Stimulated activated naive CD4-positive, alpha-beta T cell treated with Interleukin-2 at 50 U/mL for 16 hours (primary cell): ENCODE results near the gene CACNA1I.

ENCODE experiments used
- DNase-seq: peaks from one replicate; lab custom pipeline; 2025; lab: John Stamatoyannopoulos, UW

Gene CACNA1I

GRCh38 chr22:39625569-39626537 is 55.3 kb downstream of the CACNA1I start:
- DNase-seq, result no peak

GRCh38 chr22:39627208-39627607 is 56.7 kb downstream of the CACNA1I start:
- no peak for DNase-seq

GRCh38 chr22:39627865-39628562 is 57.5 kb downstream of the CACNA1I start:
- DNase-seq, result no peak

GRCh38 chr22:39628563-39629080 is 58.1 kb downstream of the CACNA1I start:
- no peak for DNase-seq

GRCh38 chr22:39629851-39630250 is 59.3 kb downstream of the CACNA1I start:
- DNase-seq, result no peak

DNA sequence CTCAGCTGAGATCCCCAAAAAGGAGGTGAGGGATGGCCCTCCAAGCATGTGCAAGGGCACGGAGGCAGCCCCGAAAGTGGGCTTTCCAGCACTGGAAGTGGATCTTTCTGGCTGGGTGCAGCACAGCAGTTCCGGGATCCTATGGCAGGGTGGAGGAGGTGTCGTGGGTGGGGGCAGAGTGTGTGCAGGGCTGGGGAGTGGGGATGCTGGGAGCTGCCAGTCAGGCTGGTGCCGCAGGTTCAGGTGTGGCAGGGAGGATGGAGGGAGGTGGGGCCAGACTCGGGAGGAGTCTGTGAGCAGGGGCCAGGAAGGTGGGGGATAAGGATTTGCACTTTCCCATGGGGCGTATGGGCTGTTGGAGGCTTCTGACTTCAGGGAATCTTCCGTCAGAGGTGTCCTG is 60.2 kb downstream of the CACNA1I start:
- no peak for DNase-seq

DNA sequence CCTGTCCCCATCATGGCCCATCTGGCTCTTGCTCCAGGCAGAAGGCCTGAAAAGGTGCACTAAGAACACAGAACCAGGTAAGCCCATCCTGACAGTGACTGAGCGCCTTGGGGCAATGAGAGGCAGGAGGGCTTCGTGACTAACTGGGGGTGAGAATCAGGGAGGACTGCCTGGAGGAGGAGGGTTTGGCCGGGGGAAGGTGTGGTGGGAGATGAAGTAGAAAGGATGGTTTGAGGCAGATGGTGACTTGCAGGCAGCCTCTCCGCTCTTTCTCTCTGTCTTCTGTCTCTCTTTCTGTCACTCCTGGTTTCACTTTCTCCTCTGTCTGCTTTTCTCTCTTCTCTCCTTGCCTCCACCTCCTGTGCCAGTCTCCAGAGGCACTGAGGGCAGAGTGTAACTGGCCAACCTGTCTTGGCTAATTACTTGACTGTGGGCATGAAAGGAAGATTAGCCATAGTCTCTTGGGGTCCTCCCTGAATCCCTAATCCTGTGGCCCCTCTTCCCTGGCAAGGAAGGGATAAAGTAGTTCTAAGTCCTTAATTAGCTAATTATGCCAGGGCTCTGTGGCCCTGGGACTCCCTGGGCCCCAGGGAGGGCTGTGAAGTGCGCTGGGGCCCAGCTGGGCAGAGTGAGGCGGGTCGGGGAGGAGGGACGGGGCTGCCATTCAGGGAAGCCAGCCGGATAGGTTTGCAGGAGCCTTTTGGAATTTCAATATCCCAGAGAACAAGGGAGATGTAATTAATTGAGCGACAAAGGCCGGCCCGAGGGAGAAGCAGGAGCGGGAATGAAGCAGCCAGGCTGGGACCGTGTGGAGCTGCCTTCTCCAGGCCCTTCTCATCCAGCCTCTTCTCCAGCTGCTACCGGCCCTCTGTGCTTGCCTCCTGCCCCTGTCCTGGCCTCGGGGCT is 61.1 kb downstream of the CACNA1I start:
- DNase-seq, result no peak

DNA sequence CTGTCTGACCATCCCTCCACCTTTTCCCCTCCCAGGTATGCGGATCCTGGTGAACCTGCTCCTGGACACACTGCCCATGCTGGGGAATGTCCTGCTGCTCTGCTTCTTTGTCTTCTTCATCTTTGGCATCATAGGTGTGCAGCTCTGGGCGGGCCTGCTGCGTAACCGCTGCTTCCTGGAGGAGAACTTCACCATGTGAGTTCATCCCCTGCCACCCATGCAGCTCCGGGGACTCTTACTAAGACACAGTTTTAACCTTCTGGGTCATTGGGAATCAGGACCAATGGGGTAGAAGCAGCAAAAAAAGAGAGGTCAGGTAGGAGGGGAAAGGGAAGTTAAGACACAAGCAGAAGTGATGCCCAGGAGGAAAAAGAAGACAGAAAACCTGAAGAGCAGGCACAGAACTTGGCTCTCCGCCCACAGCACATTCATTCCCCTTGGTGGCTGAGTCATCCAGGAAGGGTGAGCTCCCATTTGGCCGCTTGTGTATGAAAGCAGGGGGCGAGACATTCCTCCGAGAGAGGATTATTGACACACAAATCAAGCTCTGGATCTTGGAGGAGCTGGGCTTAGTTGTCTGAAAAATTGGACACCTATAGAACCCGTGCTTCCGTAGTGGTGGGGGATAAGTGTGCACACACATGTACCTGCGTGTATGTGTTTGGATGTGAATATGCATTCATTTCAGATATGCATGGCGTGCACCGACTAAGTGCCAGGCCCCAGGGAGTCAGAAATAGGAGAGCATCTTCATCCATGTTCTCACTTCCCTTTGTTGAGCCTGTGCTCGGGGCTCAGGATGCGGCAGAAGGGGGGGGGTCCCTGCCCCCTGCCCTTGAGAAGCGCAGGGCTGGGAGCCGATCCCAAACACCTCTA is 64.2 kb downstream of the CACNA1I start:
- DNase-seq, result no peak

- DNase-seq, result no peak
Observed at GRCh38 chr22:39635719-39636118, 65.2 kb downstream of the CACNA1I start.

- no peak for DNase-seq
Observed at GRCh38 chr22:39638958-39639357, 68.4 kb downstream of the CACNA1I start.

DNA sequence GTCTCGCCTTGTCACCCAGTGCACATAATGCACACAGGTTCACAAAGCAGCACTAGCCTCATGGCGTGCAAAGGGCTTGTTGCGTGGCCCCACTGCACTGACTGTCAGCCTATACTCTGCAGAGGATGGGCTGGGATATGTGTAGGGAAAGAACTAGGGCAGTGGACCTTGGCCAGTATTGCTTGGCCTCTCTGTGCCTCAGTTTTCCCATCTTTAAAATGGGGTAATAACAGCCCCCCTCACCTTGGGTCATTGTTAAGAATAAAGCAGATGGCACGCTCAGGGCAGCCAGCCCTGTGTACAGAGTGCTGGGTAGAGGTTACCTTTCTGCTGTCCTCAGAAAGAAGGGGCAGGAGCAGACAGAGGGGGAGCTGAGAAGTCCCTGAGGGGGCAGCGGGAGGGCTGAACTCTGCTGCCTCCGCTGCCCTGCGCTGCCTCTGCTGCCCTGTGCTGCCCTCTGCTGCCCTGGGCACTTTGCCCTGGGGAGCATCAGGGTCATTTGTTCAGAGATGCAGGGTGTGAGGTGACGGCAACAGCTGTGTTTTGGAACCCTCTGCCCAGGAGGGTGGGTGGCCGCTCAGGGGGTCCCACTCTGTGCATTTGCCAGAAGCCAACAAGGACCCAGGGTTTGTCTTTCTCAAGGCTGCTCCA is 71.2 kb downstream of the CACNA1I start:
- DNase-seq, result no peak

- no peak for DNase-seq
Observed at GRCh38 chr22:39643311-39644083, 72.9 kb downstream of the CACNA1I start.

DNA sequence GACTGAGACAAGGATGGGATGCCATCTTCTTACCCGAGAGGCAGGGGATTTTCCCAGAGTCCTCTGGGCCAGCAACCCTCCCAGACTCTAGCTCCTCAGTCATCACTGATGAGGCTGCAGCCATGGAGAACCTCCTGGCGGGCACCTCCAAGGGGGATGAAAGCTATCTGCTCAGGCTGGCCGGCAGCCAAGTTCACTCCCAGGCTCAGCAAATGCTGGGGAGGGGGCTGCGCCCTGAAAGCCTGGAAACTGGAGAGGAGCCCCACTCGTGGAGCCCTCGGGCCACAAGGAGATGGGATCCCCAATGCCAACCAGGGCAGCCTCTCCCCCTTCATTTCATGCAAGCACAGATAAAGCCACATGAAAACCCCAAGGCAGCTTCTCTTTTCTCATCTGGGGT is 75.0 kb downstream of the CACNA1I start:
- no peak for DNase-seq

DNA sequence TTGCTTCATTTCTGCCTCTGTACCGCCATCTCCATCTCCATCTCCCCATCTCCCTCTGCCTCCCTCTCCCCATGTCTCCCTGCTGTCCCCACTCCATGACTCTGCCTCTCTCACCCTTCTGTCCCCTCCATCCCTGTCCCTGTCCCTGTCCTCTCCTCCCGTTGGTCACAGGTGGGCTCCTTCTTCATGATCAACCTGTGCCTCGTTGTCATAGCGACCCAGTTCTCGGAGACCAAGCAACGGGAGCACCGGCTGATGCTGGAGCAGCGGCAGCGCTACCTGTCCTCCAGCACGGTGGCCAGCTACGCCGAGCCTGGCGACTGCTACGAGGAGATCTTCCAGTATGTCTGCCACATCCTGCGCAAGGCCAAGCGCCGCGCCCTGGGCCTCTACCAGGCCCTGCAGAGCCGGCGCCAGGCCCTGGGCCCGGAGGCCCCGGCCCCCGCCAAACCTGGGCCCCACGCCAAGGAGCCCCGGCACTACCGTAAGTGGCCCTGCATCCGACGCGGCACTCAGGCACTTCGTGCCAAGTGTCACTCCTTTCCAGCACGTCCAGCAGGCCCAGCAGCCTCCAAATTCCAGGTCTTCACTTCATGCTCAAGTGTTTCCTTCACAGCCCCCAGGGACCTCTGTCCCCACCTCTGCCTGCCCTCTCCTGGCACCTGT is 76.0 kb downstream of the CACNA1I start:
- no peak for DNase-seq

DNA sequence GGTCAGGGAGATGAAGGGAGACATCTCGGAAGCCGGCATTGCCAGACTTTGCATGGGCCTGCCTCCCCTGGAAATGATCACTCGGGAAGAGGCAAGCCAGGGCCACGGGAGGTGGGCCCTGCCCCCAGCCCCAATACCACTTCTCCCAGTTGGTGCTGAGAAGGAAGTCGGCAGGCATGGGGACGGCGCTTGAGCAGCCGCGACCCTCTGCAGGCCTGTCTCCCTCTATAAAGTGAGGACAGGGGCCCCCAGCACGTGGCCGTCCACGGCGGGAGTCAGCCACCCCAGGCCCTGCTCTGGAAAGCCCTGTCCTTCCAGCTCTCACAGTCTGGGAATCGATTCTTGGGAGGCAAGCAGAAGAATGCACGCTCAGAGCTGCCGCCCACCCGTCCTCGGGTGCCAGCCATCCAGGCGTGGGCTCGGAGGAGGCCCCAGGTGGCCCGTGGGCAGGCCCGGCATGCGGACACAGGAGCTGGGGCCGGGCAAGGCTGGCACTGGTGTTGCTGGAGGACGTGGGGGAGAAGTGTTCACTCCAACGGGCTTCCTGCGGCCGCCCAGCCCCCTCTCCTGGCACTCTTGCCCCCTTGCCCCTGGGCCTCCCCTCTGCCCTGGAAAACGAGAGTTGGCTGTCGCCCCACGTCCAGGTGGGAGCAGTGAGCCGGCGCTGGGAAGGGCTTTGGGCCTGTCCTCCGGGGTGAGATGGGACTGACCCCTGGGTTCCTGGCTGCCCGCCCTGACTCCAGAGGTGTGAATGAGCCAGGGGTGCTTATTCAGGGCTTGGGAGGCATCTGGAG is 77.5 kb downstream of the CACNA1I start:
- DNase-seq, result no peak

- no peak for DNase-seq
Observed at GRCh38 chr22:39648630-39648950, 78.0 kb downstream of the CACNA1I start.

DNA sequence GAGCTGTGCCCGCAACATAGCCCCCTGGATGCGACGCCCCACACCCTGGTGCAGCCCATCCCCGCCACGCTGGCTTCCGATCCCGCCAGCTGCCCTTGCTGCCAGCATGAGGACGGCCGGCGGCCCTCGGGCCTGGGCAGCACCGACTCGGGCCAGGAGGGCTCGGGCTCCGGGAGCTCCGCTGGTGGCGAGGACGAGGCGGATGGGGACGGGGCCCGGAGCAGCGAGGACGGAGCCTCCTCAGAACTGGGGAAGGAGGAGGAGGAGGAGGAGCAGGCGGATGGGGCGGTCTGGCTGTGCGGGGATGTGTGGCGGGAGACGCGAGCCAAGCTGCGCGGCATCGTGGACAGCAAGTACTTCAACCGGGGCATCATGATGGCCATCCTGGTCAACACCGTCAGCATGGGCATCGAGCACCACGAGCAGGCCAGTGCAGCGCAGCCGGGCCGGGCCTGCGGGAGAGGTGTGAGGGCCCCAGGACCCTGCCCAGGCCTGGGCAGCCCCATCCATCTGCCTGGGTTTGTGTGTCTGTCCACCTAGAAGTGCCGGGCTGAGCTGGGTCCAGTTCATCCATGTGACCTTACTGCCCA is 79.0 kb downstream of the CACNA1I start:
- no peak for DNase-seq
